K562 (cell line): ENCODE results near the gene SIT1. TPM values are rescaled to one million over a fixed set of nuclear protein-coding genes. Genes with fewer than 3 reads are reported as not detected.
A peak's percentile ranks its signal among the peaks of the same experiment; 100 is the strongest.
"Not testable (repeated sequence)": the region's sequence is repeated elsewhere in the genome, so short reads cannot be mapped to it uniquely, and the experiment has no call there.

Experiments used
- ATAC-seq: fragments of 200-7000 bp; cut with Tn5 transposase; 3 replicates; pipeline ENCODE4 v1.9.1; 2020; ENCODE audit warnings: moderate library complexity
- BruUV-seq: library from RNA; stranded (reverse); fragments of 400-500 nt; replicated peaks from 2 replicates; lab custom pipeline; 2021; lab: Mats Ljungman, UMichigan
- CTCF ChIA-PET: fragments of 300-600 bp; formaldehyde crosslinking; extraction: SDS; loops from one replicate; lab custom pipeline; 2021; ENCODE audit warnings: low intra/inter-chr PET ratio; lab: Yijun Ruan, JAX
- POLR2A ChIA-PET: fragments of 300-600, 350-650 bp; sonication (Branson Sonifier 250); formaldehyde crosslinking; extraction: SDS; loops from one replicate; lab custom pipeline; 2021; ENCODE audit warnings: antibody characterized with exemption, inconsistent platforms; lab: Yijun Ruan, JAX
- DNase-seq, 4 experiments: peaks; one replicate each; pipeline versions ENCODE4 v3.0.0 to v3.0.0-alpha.2; 2011 to 2018; ENCODE audit warnings: low spot score in 3 of 4, mixed read lengths in 3 of 4; ENCODE audit errors: extremely low read depth in 1 of 4
- FAIRE-seq: peaks from 2 replicates; lab custom pipeline; 2011; peaks lifted over from hg19 to GRCh38; lab: Jason Lieb, UNC
- H2AFZ ChIP-seq: 2 replicates; pipeline ENCODE4 v1.6.0; 2011; ENCODE audit warnings: low read depth, low read length, control low read depth, inconsistent platforms
- H3K27ac ChIP-seq: fragments of 200-600 bp; 3 replicates; pipeline ENCODE4 v1.8.0; 2011; ENCODE audit warnings: low read depth, mild to moderate bottlenecking, control low read depth, inconsistent platforms, low read length, moderate library complexity, mixed read lengths; ENCODE audit errors: extremely low read depth
- H3K27me3 ChIP-seq, 2 experiments: fragments of 300-600 bp in 1 of 2; 2 replicates in 1 of 2; 3 replicates in 1 of 2; pipeline versions ENCODE4 v1.6.0 to v1.8.0; 2011; ENCODE audit warnings: inconsistent platforms in 2 of 2, low read length in 2 of 2, mild to moderate bottlenecking in 1 of 2, mixed read lengths in 1 of 2, moderate library complexity in 1 of 2; ENCODE audit not compliant: control insufficient read depth in 2 of 2, insufficient read depth in 2 of 2
- H3K36me3 ChIP-seq: fragments of 300-600 bp; 3 replicates; pipeline ENCODE4 v1.8.0; 2011; ENCODE audit warnings: mild to moderate bottlenecking, low read length, inconsistent platforms; ENCODE audit not compliant: control insufficient read depth, insufficient read depth
- H3K4me1 ChIP-seq, 2 experiments: fragments of 200-600 bp in 1 of 2; replicated peaks in 1 of 2; 2 replicates in 1 of 2; 3 replicates in 1 of 2; pipeline versions ENCODE4 v1.5.1 to v1.8.0; 2011; ENCODE audit warnings: inconsistent platforms in 2 of 2, low read length in 2 of 2, mild to moderate bottlenecking in 1 of 2, mixed read lengths in 1 of 2, moderate library complexity in 1 of 2; ENCODE audit not compliant: control insufficient read depth in 2 of 2, insufficient read depth in 2 of 2
- H3K4me2 ChIP-seq: 2 replicates; pipeline ENCODE4 v1.6.1; 2011; ENCODE audit warnings: low read length, control low read depth, inconsistent platforms, mixed read lengths; ENCODE audit not compliant: insufficient read depth
- H3K4me3 ChIP-seq: fragments of 200-600 bp; sonication (generic), shearing (Covaris generic); 2 replicates; pipeline ENCODE4 v1.5.1; 2016; ENCODE audit warnings: control low read depth, inconsistent platforms
- H3K79me2 ChIP-seq: fragments of 200-600 bp; 3 replicates; pipeline ENCODE4 v1.8.0; 2011; ENCODE audit warnings: low read length, inconsistent platforms; ENCODE audit not compliant: control insufficient read depth, insufficient read depth
- H3K9ac ChIP-seq, 2 experiments: 2 replicates each; pipeline versions ENCODE4 v1.6.0 to v1.6.1; 2011; ENCODE audit warnings: low read depth in 2 of 2, low read length in 2 of 2, control low read depth in 1 of 2, inconsistent platforms in 1 of 2, mild to moderate bottlenecking in 1 of 2, mixed read lengths in 1 of 2; ENCODE audit not compliant: insufficient read depth in 1 of 2
- H3K9me1 ChIP-seq: one replicate; pipeline ENCODE4 v1.6.0; 2011; ENCODE audit warnings: inconsistent platforms, mild to moderate bottlenecking, low read length, moderate library complexity; ENCODE audit not compliant: control insufficient read depth, insufficient read depth
- H3K9me3 ChIP-seq: replicated peaks from 2 replicates; pipeline ENCODE4 v1.5.1; 2011; ENCODE audit warnings: low read depth, low read length, inconsistent platforms; ENCODE audit not compliant: control insufficient read depth, insufficient read depth
- H4K20me1 ChIP-seq: replicated peaks from 2 replicates; pipeline ENCODE4 v1.6.1; 2011; ENCODE audit warnings: low read length, inconsistent platforms, mixed read lengths; ENCODE audit not compliant: control insufficient read depth, insufficient read depth
- MEIS2 ChIP-seq: fragments of 450-650 bp; IDR thresholded peaks from 2 replicates; pipeline ENCODE4 v1.6.1; 2014; ENCODE audit warnings: mild to moderate bottlenecking; ENCODE audit not compliant: partially characterized antibody
- WGBS: fragments of 100-300 bp; shearing (Covaris generic); methylation state at CpG from one replicate; pipeline ENCODE4 v1.1.6; 2016; ENCODE audit warnings: low coverage, mixed read lengths; ENCODE audit not compliant: insufficient coverage; ENCODE audit errors: missing lambda C conversion rate; 5-methylcytosine and 5-hydroxymethylcytosine counted together
- in situ Hi-C: fragments of 300-500 bp; cut with MboI; formaldehyde crosslinking; loops from 4 replicates; pipeline ENCODE4 v1.15.0; 2018; ENCODE audit warnings: inconsistent platforms, mixed read lengths
- intact Hi-C: fragments of 100-400 bp; cut with micrococcal nuclease; formaldehyde crosslinking; loops from 2 replicates; pipeline ENCODE4 v1.14.2; 2022
- polyA plus RNA-seq, 8 experiments: library from polyadenylated mRNA; depleted of rRNA in 4 of 8; stranded (reverse) in 5 of 8; unstranded in 3 of 8; fragments of >200 nt; fragmentation: Nextera tagmentation in 2 of 8; fragmentation: Illumina TruSeq in 1 of 8; extraction: Ambion mirVana in 2 of 8; extraction: Trizol in 1 of 8; gene quantifications; 2 replicates each; pipeline versions ENCODE4 v1.2.1 to v1.2.3, GENCODE V29; 2011 to 2014; ENCODE audit warnings: inconsistent platforms in 1 of 8, missing spikeins in 1 of 8
- total RNA-seq, 7 experiments: library from RNA; depleted of rRNA in 6 of 7; stranded (reverse); fragments of >200 nt in 6 of 7; fragmentation: Illumina TruSeq in 2 of 7; extraction: Trizol in 2 of 7; gene quantifications; 2 replicates each; pipeline versions ENCODE4 v1.2.1 to v1.2.3, GENCODE V29; 2011 to 2021; ENCODE audit warnings: low replicate concordance in 1 of 7

Gene SIT1
- total and polyA plus RNA-seq, 9 of the 15 experiments (the other 6 are each of a cell fraction or from before 2014, with no cell fraction given): not detected

DNA sequence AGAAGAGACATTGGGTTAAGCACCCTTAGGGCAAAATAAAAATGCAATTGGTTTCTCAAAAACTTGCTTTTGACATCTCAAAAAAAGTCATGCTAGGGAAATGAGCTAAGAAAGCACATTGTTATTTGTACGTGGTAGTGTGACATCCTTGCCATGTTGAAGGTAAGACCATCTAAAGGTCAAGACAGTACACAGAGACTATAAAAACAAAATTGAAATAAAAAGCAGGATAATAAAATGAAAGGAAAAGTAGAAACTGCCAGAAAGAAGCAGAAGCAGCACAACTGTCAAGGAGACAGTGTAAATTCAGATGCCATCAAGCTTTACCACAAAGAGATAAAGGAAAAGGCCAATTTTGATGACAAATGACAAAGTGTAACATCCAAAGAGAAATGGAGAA is 11.5 kb downstream of the SIT1 start:
- H3K9ac ChIP-seq, intact Hi-C loops, in situ Hi-C loops, H3K4me2 ChIP-seq, H3K4me3 ChIP-seq, H4K20me1 ChIP-seq, H3K27ac ChIP-seq, H3K9me3 ChIP-seq, CTCF ChIA-PET, H3K36me3 ChIP-seq, H3K9me1 ChIP-seq, ATAC-seq, H3K79me2 ChIP-seq, BruUV-seq, H3K4me1 ChIP-seq, H3K27me3 ChIP-seq, H2AFZ ChIP-seq, FAIRE-seq, DNase-seq: not testable (repeated sequence)
- POLR2A ChIA-PET: interaction anchor here (0.6 kb wide), 1 partner anchor 13 kb away, joined by 3 read pairs; no protein-coding TSS in a partner anchor
- peak; percentile 32 for TF ChIP-seq MEIS2
- 50% methylated on average over 1 of the region's 1 CpG for WGBS

DNA sequence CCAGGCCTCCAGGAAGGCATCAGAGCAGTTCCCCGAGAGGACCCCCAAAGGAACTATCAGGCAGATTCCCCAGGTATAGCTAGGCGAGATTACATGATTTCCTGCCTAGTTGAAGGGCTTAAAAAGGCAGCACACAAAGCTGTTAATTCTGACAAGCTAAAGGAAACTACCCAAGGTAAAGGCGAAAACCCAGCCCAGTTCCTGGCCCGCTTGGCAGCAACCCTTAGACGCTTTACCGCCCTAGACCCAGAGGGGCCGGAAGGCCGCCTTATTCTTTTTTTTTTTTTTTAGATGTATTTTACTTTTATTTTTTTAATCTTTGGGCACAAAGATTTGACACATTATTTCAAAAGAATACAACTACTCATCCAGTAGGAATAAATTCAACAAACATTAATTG is 12.0 kb downstream of the SIT1 start:
- ATAC-seq, DNase-seq, H3K79me2 ChIP-seq, H3K27ac ChIP-seq, H3K4me1 ChIP-seq, H3K27me3 ChIP-seq, POLR2A ChIA-PET, H3K4me2 ChIP-seq, H3K9me1 ChIP-seq, H3K36me3 ChIP-seq, H2AFZ ChIP-seq, H3K9me3 ChIP-seq, in situ Hi-C loops, FAIRE-seq, H3K4me3 ChIP-seq, BruUV-seq, CTCF ChIA-PET, H3K9ac ChIP-seq, H4K20me1 ChIP-seq, intact Hi-C loops: not testable (repeated sequence)
- WGBS: 60% methylated on average over 1 of the region's 8 CpGs

DNA sequence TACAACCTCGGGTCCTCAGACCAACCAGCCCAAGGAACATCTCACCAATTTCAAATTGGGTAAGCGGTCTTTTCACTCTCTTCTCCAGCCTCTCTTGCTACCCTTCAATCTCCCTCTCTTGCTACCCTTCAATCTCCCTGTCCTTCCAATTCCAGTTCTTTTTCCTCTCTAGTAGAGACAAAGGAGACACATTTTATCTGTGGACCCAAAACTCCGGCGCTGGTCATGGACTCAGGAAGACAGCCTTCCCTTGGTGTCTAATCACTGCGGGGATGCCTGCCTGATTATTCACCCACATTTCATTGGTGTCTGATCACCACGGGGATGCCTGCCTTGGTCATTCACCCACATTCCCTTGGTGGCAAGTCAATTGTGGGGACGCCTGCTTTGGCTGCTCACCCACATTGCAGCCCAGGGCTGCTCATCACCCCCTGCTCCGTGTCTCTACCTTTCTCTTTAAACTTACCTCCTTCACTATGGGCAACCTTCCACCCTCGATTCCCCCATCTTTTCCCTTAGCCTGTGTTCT is 13.2 kb downstream of the SIT1 start:
- H3K4me2 ChIP-seq, H3K4me1 ChIP-seq, CTCF ChIA-PET, H3K27ac ChIP-seq, H3K9me3 ChIP-seq, DNase-seq, H3K9ac ChIP-seq, H3K4me3 ChIP-seq, ATAC-seq, H4K20me1 ChIP-seq, in situ Hi-C loops, H3K27me3 ChIP-seq, POLR2A ChIA-PET, H3K79me2 ChIP-seq, BruUV-seq, H3K9me1 ChIP-seq, FAIRE-seq, H2AFZ ChIP-seq, H3K36me3 ChIP-seq, intact Hi-C loops: not testable (repeated sequence)
- 24% methylated on average over 2 of the region's 9 CpGs for WGBS
